Type B pancreatic cell (in vitro differentiated cells): ENCODE measurements around the gene SEMA4D. TPM values are rescaled to one million over a fixed set of nuclear protein-coding genes. Genes with fewer than 3 reads are reported as not detected.

ENCODE experiments used
- DNase-seq: peaks from one replicate; pipeline ENCODE4 v3.0.0; 2021; ENCODE audit warnings: mixed read lengths; ENCODE audit not compliant: unreplicated experiment; ENCODE audit errors: extremely low spot score
- H3K27ac Mint-ChIP-seq: 2 replicates; pipeline ENCODE4 v1.8.0; 2021; ENCODE audit warnings: mild to moderate bottlenecking, mixed read lengths
- H3K27me3 Mint-ChIP-seq: 2 replicates; pipeline ENCODE4 v1.8.0; 2021; ENCODE audit warnings: mixed read lengths
- H3K36me3 Mint-ChIP-seq: 2 replicates; pipeline ENCODE4 v1.8.0; 2021; ENCODE audit warnings: mixed read lengths
- H3K4me1 Mint-ChIP-seq: one replicate; pipeline ENCODE4 v1.8.0; 2021; ENCODE audit warnings: mixed read lengths; ENCODE audit not compliant: unreplicated experiment
- H3K4me3 Mint-ChIP-seq: 2 replicates; pipeline ENCODE4 v1.8.0; 2021; ENCODE audit warnings: mild to moderate bottlenecking, mixed read lengths
- H3K9me3 Mint-ChIP-seq: 2 replicates; pipeline ENCODE4 v1.8.0; 2021; ENCODE audit warnings: mixed read lengths
- CTCF ChIP-seq: fragments of 200-600 bp; sonication (generic); conservative IDR thresholded peaks from 2 replicates; pipeline ENCODE4 v1.5.0; 2021; ENCODE audit warnings: antibody characterized with exemption, mild to moderate bottlenecking
- total RNA-seq: library from RNA; stranded (reverse); gene quantifications from 2 replicates; pipeline ENCODE4 v1.2.1, GENCODE V29; 2021; ENCODE audit warnings: low replicate concordance

SEMA4D gene
- total RNA-seq, 1 donor from 2014 or later = 32.3 TPM

- DNase-seq = no peak
- H3K27ac Mint-ChIP-seq = no peak overlapping the region
- peaks cover 11% of the 10 kb centered on the region for H3K9me3 Mint-ChIP-seq
- H3K27me3 Mint-ChIP-seq = no peaks in the 10 kb centered on the region
- no peak for TF ChIP-seq CTCF
- H3K4me3 Mint-ChIP-seq = no peak overlapping the region
- no peaks in the 10 kb centered on the region for H3K36me3 Mint-ChIP-seq
- H3K4me1 Mint-ChIP-seq = peaks cover 21% of the 10 kb centered on the region
Measured at GRCh38 chr9:89532478-89532877, 34.6 kb upstream of the SEMA4D start.

GRCh38 chr9:89531766-89532165 lies 33.9 kb upstream of the SEMA4D start:
- TF ChIP-seq CTCF = no peak

GRCh38 chr9:89530726-89531125 lies 32.8 kb upstream of the SEMA4D start:
- TF ChIP-seq CTCF = no peak
- no peak overlapping the region for H3K27ac Mint-ChIP-seq
- peaks cover 11% of the 10 kb centered on the region for H3K9me3 Mint-ChIP-seq
- H3K27me3 Mint-ChIP-seq = no peaks in the 10 kb centered on the region
- no peak overlapping the region for H3K4me3 Mint-ChIP-seq
- H3K36me3 Mint-ChIP-seq = no peaks in the 10 kb centered on the region
- H3K4me1 Mint-ChIP-seq = peaks cover 16% of the 10 kb centered on the region
- no peak for DNase-seq

More at GRCh38 chr9:89531766-89532165, 33.9 kb upstream of the SEMA4D start:
- Mint-ChIP-seq H3K36me3 (no peaks in the 10 kb centered on the region), H3K27me3 (no peaks in the 10 kb centered on the region), H3K27ac (no peak overlapping the region), H3K9me3 (peaks cover 11% of the 10 kb centered on the region), H3K4me1 (peaks cover 21% of the 10 kb centered on the region), H3K4me3 (no peak overlapping the region)
- DNase-seq = no peak

GRCh38 chr9:89529243-89530035 lies 31.5 kb upstream of the SEMA4D start:
- DNase-seq = no peak
- peaks cover 10% of the 10 kb centered on the region for H3K4me1 Mint-ChIP-seq
- H3K4me3 Mint-ChIP-seq = no peak overlapping the region
- peaks cover 11% of the 10 kb centered on the region for H3K9me3 Mint-ChIP-seq
- TF ChIP-seq CTCF = no peak
- H3K27me3 Mint-ChIP-seq = no peaks in the 10 kb centered on the region
- H3K36me3 Mint-ChIP-seq = no peaks in the 10 kb centered on the region
- H3K27ac Mint-ChIP-seq = no peak overlapping the region

- Mint-ChIP-seq H3K27me3 (no peaks in the 10 kb centered on the region), H3K27ac (peak overlapping the region; percentile 29), H3K9me3 (peaks cover 11% of the 10 kb centered on the region), H3K36me3 (no peaks in the 10 kb centered on the region), H3K4me1 (peaks cover 2% of the 10 kb centered on the region), H3K4me3 (no peak overlapping the region)
- DNase-seq = no peak
- TF ChIP-seq CTCF = no peak
Measured at GRCh38 chr9:89528540-89528939, 30.6 kb upstream of the SEMA4D start.
